H1 (cell line): ENCODE measurements around the gene ALAS1. TPM values are rescaled to one million over a fixed set of nuclear protein-coding genes. Genes with fewer than 3 reads are reported as not detected.

ENCODE experiments used
- CTBP2 ChIP-seq: IDR thresholded peaks from 2 replicates; pipeline ENCODE4 v1.7.0; 2011; ENCODE audit warnings: borderline replicate concordance, mild to moderate bottlenecking, moderate library complexity, mixed read lengths, low read length; ENCODE audit not compliant: insufficient read depth, insufficient read length
- RFX5 ChIP-seq: IDR thresholded peaks from 2 replicates; pipeline ENCODE4 v1.6.1; 2011; ENCODE audit warnings: low read depth, low read length, improper control_type of control experiment, borderline replicate concordance
- polyA plus RNA-seq, 7 experiments: library from polyadenylated mRNA; depleted of rRNA in 3 of 7; stranded (reverse) in 5 of 7; unstranded in 2 of 7; fragments of >200 nt in 5 of 7; fragments of 200-250 nt in 2 of 7; gene quantifications; 1 replicate in 5 of 7; 2 replicates in 1 of 7; 4 replicates in 1 of 7; pipeline versions ENCODE4 v1.2.1 to v1.2.3, GENCODE V29; 2011 to 2013; ENCODE audit warnings: missing spikeins in 2 of 7, mixed read lengths in 2 of 7
- total RNA-seq: library from RNA; stranded (reverse); fragmentation: NEBNext Ultra II Directional; extraction: Animal tissue kit (Norgen Biotek cat#: 25700); gene quantifications from 2 replicates; pipeline ENCODE4 v1.2.1, GENCODE V29; 2021
- TF ChIP-seq, protein P1 (sequence below): IDR thresholded peaks from 2 replicates; pipeline ENCODE4 v1.6.1; 2011; ENCODE audit warnings: low read depth, mild to moderate bottlenecking, low read length; ENCODE audit not compliant: insufficient read depth
- TF ChIP-seq, protein P2 (sequence below): fragments of 300-600 bp; sonication (generic); IDR thresholded peaks from 2 replicates; pipeline ENCODE4 v1.7.1; 2012; ENCODE audit warnings: low read length, moderate library complexity, mild to moderate bottlenecking, inconsistent platforms; ENCODE audit not compliant: insufficient replicate concordance

The ALAS1 gene
- total and polyA plus RNA-seq, 2 of the 8 experiments (the other 6 are each of a cell fraction or from before 2014, with no cell fraction given), result 45.9 to 84.4 TPM

- TF ChIP-seq, protein P1, sequence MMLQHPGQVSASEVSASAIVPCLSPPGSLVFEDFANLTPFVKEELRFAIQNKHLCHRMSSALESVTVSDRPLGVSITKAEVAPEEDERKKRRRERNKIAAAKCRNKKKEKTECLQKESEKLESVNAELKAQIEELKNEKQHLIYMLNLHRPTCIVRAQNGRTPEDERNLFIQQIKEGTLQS, result no peak
- TF ChIP-seq RFX5 (no peak), CTBP2 (no peak)
- TF ChIP-seq, protein P2, sequence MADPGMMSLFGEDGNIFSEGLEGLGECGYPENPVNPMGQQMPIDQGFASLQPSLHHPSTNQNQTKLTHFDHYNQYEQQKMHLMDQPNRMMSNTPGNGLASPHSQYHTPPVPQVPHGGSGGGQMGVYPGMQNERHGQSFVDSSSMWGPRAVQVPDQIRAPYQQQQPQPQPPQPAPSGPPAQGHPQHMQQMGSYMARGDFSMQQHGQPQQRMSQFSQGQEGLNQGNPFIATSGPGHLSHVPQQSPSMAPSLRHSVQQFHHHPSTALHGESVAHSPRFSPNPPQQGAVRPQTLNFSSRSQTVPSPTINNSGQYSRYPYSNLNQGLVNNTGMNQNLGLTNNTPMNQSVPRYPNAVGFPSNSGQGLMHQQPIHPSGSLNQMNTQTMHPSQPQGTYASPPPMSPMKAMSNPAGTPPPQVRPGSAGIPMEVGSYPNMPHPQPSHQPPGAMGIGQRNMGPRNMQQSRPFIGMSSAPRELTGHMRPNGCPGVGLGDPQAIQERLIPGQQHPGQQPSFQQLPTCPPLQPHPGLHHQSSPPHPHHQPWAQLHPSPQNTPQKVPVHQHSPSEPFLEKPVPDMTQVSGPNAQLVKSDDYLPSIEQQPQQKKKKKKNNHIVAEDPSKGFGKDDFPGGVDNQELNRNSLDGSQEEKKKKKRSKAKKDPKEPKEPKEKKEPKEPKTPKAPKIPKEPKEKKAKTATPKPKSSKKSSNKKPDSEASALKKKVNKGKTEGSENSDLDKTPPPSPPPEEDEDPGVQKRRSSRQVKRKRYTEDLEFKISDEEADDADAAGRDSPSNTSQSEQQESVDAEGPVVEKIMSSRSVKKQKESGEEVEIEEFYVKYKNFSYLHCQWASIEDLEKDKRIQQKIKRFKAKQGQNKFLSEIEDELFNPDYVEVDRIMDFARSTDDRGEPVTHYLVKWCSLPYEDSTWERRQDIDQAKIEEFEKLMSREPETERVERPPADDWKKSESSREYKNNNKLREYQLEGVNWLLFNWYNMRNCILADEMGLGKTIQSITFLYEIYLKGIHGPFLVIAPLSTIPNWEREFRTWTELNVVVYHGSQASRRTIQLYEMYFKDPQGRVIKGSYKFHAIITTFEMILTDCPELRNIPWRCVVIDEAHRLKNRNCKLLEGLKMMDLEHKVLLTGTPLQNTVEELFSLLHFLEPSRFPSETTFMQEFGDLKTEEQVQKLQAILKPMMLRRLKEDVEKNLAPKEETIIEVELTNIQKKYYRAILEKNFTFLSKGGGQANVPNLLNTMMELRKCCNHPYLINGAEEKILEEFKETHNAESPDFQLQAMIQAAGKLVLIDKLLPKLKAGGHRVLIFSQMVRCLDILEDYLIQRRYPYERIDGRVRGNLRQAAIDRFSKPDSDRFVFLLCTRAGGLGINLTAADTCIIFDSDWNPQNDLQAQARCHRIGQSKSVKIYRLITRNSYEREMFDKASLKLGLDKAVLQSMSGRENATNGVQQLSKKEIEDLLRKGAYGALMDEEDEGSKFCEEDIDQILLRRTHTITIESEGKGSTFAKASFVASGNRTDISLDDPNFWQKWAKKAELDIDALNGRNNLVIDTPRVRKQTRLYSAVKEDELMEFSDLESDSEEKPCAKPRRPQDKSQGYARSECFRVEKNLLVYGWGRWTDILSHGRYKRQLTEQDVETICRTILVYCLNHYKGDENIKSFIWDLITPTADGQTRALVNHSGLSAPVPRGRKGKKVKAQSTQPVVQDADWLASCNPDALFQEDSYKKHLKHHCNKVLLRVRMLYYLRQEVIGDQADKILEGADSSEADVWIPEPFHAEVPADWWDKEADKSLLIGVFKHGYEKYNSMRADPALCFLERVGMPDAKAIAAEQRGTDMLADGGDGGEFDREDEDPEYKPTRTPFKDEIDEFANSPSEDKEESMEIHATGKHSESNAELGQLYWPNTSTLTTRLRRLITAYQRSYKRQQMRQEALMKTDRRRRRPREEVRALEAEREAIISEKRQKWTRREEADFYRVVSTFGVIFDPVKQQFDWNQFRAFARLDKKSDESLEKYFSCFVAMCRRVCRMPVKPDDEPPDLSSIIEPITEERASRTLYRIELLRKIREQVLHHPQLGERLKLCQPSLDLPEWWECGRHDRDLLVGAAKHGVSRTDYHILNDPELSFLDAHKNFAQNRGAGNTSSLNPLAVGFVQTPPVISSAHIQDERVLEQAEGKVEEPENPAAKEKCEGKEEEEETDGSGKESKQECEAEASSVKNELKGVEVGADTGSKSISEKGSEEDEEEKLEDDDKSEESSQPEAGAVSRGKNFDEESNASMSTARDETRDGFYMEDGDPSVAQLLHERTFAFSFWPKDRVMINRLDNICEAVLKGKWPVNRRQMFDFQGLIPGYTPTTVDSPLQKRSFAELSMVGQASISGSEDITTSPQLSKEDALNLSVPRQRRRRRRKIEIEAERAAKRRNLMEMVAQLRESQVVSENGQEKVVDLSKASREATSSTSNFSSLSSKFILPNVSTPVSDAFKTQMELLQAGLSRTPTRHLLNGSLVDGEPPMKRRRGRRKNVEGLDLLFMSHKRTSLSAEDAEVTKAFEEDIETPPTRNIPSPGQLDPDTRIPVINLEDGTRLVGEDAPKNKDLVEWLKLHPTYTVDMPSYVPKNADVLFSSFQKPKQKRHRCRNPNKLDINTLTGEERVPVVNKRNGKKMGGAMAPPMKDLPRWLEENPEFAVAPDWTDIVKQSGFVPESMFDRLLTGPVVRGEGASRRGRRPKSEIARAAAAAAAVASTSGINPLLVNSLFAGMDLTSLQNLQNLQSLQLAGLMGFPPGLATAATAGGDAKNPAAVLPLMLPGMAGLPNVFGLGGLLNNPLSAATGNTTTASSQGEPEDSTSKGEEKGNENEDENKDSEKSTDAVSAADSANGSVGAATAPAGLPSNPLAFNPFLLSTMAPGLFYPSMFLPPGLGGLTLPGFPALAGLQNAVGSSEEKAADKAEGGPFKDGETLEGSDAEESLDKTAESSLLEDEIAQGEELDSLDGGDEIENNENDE, result no peak
These were observed 7.5 kb upstream of the ALAS1 start (continued) for GRCh38 chr3:52190294-52191074.
